Measurements from ENCODE around the gene TFF2.

DNA sequence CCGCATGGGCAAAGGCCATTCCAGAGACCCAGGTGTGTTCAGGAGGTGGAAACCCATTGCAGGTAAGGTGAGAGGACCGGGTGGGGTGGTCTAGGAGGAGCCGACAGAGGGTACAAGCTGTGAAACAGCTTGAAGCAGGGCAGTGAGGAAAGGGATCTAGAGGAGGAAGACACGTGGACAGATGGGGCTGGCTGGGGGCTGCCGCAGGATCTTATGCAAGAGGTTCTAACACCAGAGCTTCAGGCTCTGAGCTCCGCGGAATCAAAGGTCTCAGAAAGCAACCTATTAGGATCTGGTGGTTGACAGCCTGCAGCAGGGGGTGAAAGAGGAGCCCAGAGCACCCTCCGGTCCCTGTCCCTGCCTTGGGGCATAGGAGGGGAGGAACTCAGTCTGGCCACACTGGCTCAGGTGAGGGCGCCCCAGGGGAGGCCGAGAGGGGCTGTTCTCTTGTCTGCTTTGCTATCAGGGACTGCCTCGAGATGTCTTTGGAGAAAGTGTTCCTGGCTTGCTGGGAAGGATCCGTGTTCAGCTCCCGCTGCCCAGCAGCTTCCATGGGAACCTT lies 13.6 kb upstream of the TFF2 start:
- TF ChIP-seq EZH2phosphoT487 (IDR thresholded peaks at IDR 0.05; ENCODE audit: borderline replicate concordance), result no peak
- TF ChIP-seq, protein P1, sequence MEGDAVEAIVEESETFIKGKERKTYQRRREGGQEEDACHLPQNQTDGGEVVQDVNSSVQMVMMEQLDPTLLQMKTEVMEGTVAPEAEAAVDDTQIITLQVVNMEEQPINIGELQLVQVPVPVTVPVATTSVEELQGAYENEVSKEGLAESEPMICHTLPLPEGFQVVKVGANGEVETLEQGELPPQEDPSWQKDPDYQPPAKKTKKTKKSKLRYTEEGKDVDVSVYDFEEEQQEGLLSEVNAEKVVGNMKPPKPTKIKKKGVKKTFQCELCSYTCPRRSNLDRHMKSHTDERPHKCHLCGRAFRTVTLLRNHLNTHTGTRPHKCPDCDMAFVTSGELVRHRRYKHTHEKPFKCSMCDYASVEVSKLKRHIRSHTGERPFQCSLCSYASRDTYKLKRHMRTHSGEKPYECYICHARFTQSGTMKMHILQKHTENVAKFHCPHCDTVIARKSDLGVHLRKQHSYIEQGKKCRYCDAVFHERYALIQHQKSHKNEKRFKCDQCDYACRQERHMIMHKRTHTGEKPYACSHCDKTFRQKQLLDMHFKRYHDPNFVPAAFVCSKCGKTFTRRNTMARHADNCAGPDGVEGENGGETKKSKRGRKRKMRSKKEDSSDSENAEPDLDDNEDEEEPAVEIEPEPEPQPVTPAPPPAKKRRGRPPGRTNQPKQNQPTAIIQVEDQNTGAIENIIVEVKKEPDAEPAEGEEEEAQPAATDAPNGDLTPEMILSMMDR (conservative IDR thresholded peaks at IDR 0.05; ENCODE audit: low read length), result no peak

Data from Loucy (cell line).